ENCODE results near the gene KDELR3.
A peak's percentile ranks its signal among the peaks of the same experiment; 100 is the strongest.

KDELR3 gene

GRCh38 chr22:38481162-38481870 lies 13.4 kb downstream of the KDELR3 start:
- Histone ChIP-seq H3K9ac (ENCODE audit: insufficient read length) (no peak overlapping the region), H3K36me3 (ENCODE audit: insufficient read depth, low read length) (peaks cover 52% of the 10 kb centered on the region), H3K9me3 (ENCODE audit: low read depth, low read length) (no peaks in the 10 kb centered on the region), H3K4me3 (no peak overlapping the region), H3K27ac (peak overlapping the region; percentile 63)
- DNase-seq (ENCODE audit: low read depth, low spot score): no peak
- no peak for TF ChIP-seq FOXP2 (optimal IDR thresholded peaks at IDR 0.05; ENCODE audit: control extremely low read depth, extremely low read length, insufficient read depth)
- no peak for TF ChIP-seq POLR2AphosphoS5 (IDR thresholded peaks at IDR 0.05; ENCODE audit: borderline replicate concordance, low read depth, low read length)
- no peak for TF ChIP-seq EZH2 (IDR thresholded peaks at IDR 0.05)

GRCh38 chr22:38481871-38482332 lies 14.0 kb downstream of the KDELR3 start:
- 0 out of 2 replicates have a peak overlapping the region, but pooled peaks have one; percentile 5 for H3K27ac ChIP-seq
- no peaks in the 10 kb centered on the region for H3K9me3 ChIP-seq (ENCODE audit: low read depth, low read length)
- TF ChIP-seq FOXP2 (optimal IDR thresholded peaks at IDR 0.05; ENCODE audit: control extremely low read depth, extremely low read length, insufficient read depth) (no peak), EZH2 (IDR thresholded peaks at IDR 0.05) (no peak), POLR2AphosphoS5 (IDR thresholded peaks at IDR 0.05; ENCODE audit: borderline replicate concordance, low read depth, low read length) (no peak)
- peaks cover 58% of the 10 kb centered on the region for H3K36me3 ChIP-seq (ENCODE audit: insufficient read depth, low read length)
- no peak overlapping the region for H3K4me3 ChIP-seq
- DNase-seq (ENCODE audit: low read depth, low spot score): no peak
- H3K9ac ChIP-seq (ENCODE audit: insufficient read length): no peak overlapping the region

GRCh38 chr22:38482662-38483308 lies 14.9 kb downstream of the KDELR3 start:
- no peak for DNase-seq (ENCODE audit: low read depth, low spot score)
- H3K27ac ChIP-seq: no peak overlapping the region
- H3K4me3 ChIP-seq: no peak overlapping the region
- no peaks in the 10 kb centered on the region for H3K9me3 ChIP-seq (ENCODE audit: low read depth, low read length)
- H3K36me3 ChIP-seq (ENCODE audit: insufficient read depth, low read length): peaks cover 67% of the 10 kb centered on the region
- no peak overlapping the region for H3K9ac ChIP-seq (ENCODE audit: insufficient read length)
- TF ChIP-seq FOXP2 (optimal IDR thresholded peaks at IDR 0.05; ENCODE audit: control extremely low read depth, extremely low read length, insufficient read depth) (no peak), EZH2 (IDR thresholded peaks at IDR 0.05) (no peak), POLR2AphosphoS5 (IDR thresholded peaks at IDR 0.05; ENCODE audit: borderline replicate concordance, low read depth, low read length) (0 out of 2 replicates have a peak, but pooled peaks have one; percentile 22)

- no peak for TF ChIP-seq EZH2 (IDR thresholded peaks at IDR 0.05)
- TF ChIP-seq POLR2AphosphoS5 (IDR thresholded peaks at IDR 0.05; ENCODE audit: borderline replicate concordance, low read depth, low read length): no peak
- no peak for TF ChIP-seq FOXP2 (optimal IDR thresholded peaks at IDR 0.05; ENCODE audit: control extremely low read depth, extremely low read length, insufficient read depth)
- Histone ChIP-seq H3K4me3 (no peak overlapping the region), H3K36me3 (ENCODE audit: insufficient read depth, low read length) (peaks cover 81% of the 10 kb centered on the region), H3K9me3 (ENCODE audit: low read depth, low read length) (no peaks in the 10 kb centered on the region), H3K9ac (ENCODE audit: insufficient read length) (no peak overlapping the region), H3K27ac (no peak overlapping the region)
- no peak for DNase-seq (ENCODE audit: low read depth, low spot score)
These were observed 16.3 kb downstream of the KDELR3 start for GRCh38 chr22:38484244-38484643.

- Histone ChIP-seq H3K27ac (no peak overlapping the region), H3K36me3 (ENCODE audit: insufficient read depth, low read length) (peaks cover 97% of the 10 kb centered on the region), H3K9me3 (ENCODE audit: low read depth, low read length) (no peaks in the 10 kb centered on the region), H3K4me3 (no peak overlapping the region), H3K9ac (ENCODE audit: insufficient read length) (no peak overlapping the region)
- no peak for DNase-seq (ENCODE audit: low read depth, low spot score)
- TF ChIP-seq FOXP2 (optimal IDR thresholded peaks at IDR 0.05; ENCODE audit: control extremely low read depth, extremely low read length, insufficient read depth) (no peak), POLR2AphosphoS5 (IDR thresholded peaks at IDR 0.05; ENCODE audit: borderline replicate concordance, low read depth, low read length) (no peak), EZH2 (IDR thresholded peaks at IDR 0.05) (no peak)
These were observed 17.9 kb downstream of the KDELR3 start for GRCh38 chr22:38485783-38486182.

- Histone ChIP-seq H3K27ac (peak overlapping the region; percentile 47; the same call in 1 of the 2 replicates), H3K36me3 (ENCODE audit: insufficient read depth, low read length) (peaks cover 98% of the 10 kb centered on the region), H3K4me3 (no peak overlapping the region), H3K9me3 (ENCODE audit: low read depth, low read length) (no peaks in the 10 kb centered on the region), H3K9ac (ENCODE audit: insufficient read length) (no peak overlapping the region)
- DNase-seq (ENCODE audit: low read depth, low spot score): no peak
- no peak for TF ChIP-seq FOXP2 (optimal IDR thresholded peaks at IDR 0.05; ENCODE audit: control extremely low read depth, extremely low read length, insufficient read depth)
- TF ChIP-seq EZH2 (IDR thresholded peaks at IDR 0.05): no peak
- no peak for TF ChIP-seq POLR2AphosphoS5 (IDR thresholded peaks at IDR 0.05; ENCODE audit: borderline replicate concordance, low read depth, low read length)
These were observed 20.1 kb downstream of the KDELR3 start for GRCh38 chr22:38487946-38488345.

GRCh38 chr22:38489142-38489541 lies 21.2 kb downstream of the KDELR3 start:
- H3K4me3 ChIP-seq: no peak overlapping the region
- H3K9me3 ChIP-seq (ENCODE audit: low read depth, low read length): no peaks in the 10 kb centered on the region
- H3K9ac ChIP-seq (ENCODE audit: insufficient read length): no peak overlapping the region
- H3K36me3 ChIP-seq (ENCODE audit: insufficient read depth, low read length): peaks cover 98% of the 10 kb centered on the region
- 0 out of 2 replicates have a peak overlapping the region, but pooled peaks have one; percentile 47 for H3K27ac ChIP-seq
- TF ChIP-seq POLR2AphosphoS5 (IDR thresholded peaks at IDR 0.05; ENCODE audit: borderline replicate concordance, low read depth, low read length) (no peak; the same call in 1 of the 2 replicates), FOXP2 (optimal IDR thresholded peaks at IDR 0.05; ENCODE audit: control extremely low read depth, extremely low read length, insufficient read depth) (no peak), EZH2 (IDR thresholded peaks at IDR 0.05) (no peak)
- DNase-seq (ENCODE audit: low read depth, low spot score): no peak

- no peak overlapping the region for H3K4me3 ChIP-seq
- peak overlapping the region; percentile 43; the same call in 1 of the 2 replicates for H3K27ac ChIP-seq
- peaks cover 98% of the 10 kb centered on the region for H3K36me3 ChIP-seq (ENCODE audit: insufficient read depth, low read length)
- DNase-seq (ENCODE audit: low read depth, low spot score): no peak
- TF ChIP-seq POLR2AphosphoS5 (IDR thresholded peaks at IDR 0.05; ENCODE audit: borderline replicate concordance, low read depth, low read length) (no peak), EZH2 (IDR thresholded peaks at IDR 0.05) (no peak), FOXP2 (optimal IDR thresholded peaks at IDR 0.05; ENCODE audit: control extremely low read depth, extremely low read length, insufficient read depth) (no peak)
- no peaks in the 10 kb centered on the region for H3K9me3 ChIP-seq (ENCODE audit: low read depth, low read length)
- no peak overlapping the region for H3K9ac ChIP-seq (ENCODE audit: insufficient read length)
These were observed 21.8 kb downstream of the KDELR3 start for GRCh38 chr22:38489561-38490145.

Measured in SK-N-MC (cell line).